Measurements from ENCODE around the gene LIX1L. TPM values are rescaled to one million over a fixed set of nuclear protein-coding genes. Genes with fewer than 3 reads are reported as not detected.

The LIX1L gene
- total and polyA plus RNA-seq, 2 of the 4 experiments (the other 2 are of a cell fraction), result 14.7 to 28.8 TPM

GRCh38 chr1:145997016-145997717 is 39.4 kb upstream of the LIX1L start:
- H2BK5ac ChIP-seq (ENCODE audit: low read depth, low read length, poor library complexity, severe bottlenecking), result peak overlapping the region; percentile 86
- H2BK120ac ChIP-seq (ENCODE audit: low read depth, low read length), result peak overlapping the region; percentile 86
- H3K9me3 ChIP-seq (ENCODE audit: control insufficient read depth, insufficient read depth, low read length), result no peaks in the 10 kb centered on the region
- peaks cover 12% of the 10 kb centered on the region; the same call in 1 of the 2 replicates for H4K20me1 ChIP-seq (ENCODE audit: insufficient read depth, low read length)
- H3K9me1 ChIP-seq (ENCODE audit: insufficient read depth, low read length), result peaks cover 9% of the 10 kb centered on the region
- dilution Hi-C loops (cut with HindIII; ENCODE audit: low sequenced_read_pairs, unreplicated experiment) (no loop called here), intact Hi-C loops (cut with micrococcal nuclease) (loop anchor here (2.0 to 5.0 kb wide), 4 partner anchors 32 to 80 kb away; partner anchors contain the start of genes ANKRD34A, PEX11B, POLR3GL and RBM8A), in situ Hi-C loops (cut with MboI; ENCODE audit: low sequenced_read_pairs) (loop anchor here (5.0 kb wide), 1 partner anchor 80 kb away; the partner anchor contains the start of gene PEX11B)
- ChIA-PET POLR2A (ENCODE audit: unreplicated experiment) (no interaction called here), CTCF (interaction anchor here (0.6 kb wide), 1 partner anchor 259 kb away, joined by 3 read pairs; no protein-coding TSS in a partner anchor)
- H3K4ac ChIP-seq (ENCODE audit: low read depth, low read length), result peak overlapping the region; percentile 88
- H4K8ac ChIP-seq (ENCODE audit: low read depth in 2 of 2, low read length in 2 of 2), result peak overlapping the region; percentile 76 to 92
- no peaks in the 10 kb centered on the region for H3K27me3 ChIP-seq (ENCODE audit: control insufficient read depth, insufficient read depth, low read length)
- peak overlapping the region; percentile 75; the same call in 1 of the 2 replicates for H2AK5ac ChIP-seq (ENCODE audit: low read depth, low read length)
- TF ChIP-seq MXI1 (IDR thresholded peaks at IDR 0.05; ENCODE audit: borderline replicate concordance, low read depth, low read length) (no peak), RAD21 (IDR thresholded peaks at IDR 0.05; ENCODE audit: low read length) (no peak), FOS (IDR thresholded peaks at IDR 0.05; ENCODE audit: low read depth, low read length) (no peak), MAFK (IDR thresholded peaks at IDR 0.05; ENCODE audit: low read depth, low read length) (no peak), CHD1 (IDR thresholded peaks at IDR 0.05; ENCODE audit: low read depth, low read length) (no peak), SMC3 (IDR thresholded peaks at IDR 0.05; ENCODE audit: low read depth, low read length) (no peak), CTCF (conservative IDR thresholded peaks at IDR 0.05; ENCODE audit: low read depth, low read length) (no peak), BHLHE40 (IDR thresholded peaks at IDR 0.05; ENCODE audit: low read depth, low read length) (no peak), RCOR1 (IDR thresholded peaks at IDR 0.05; ENCODE audit: insufficient replicate concordance, low read length) (no peak)
- H3K23ac ChIP-seq (ENCODE audit: low read depth, low read length), result peak overlapping the region; percentile 88
- H3K4me2 ChIP-seq (ENCODE audit: low read depth, low read length), result peak overlapping the region; percentile 89
- peaks cover 22 to 35% of the 10 kb centered on the region in 2 experiments for H3K79me1 ChIP-seq (ENCODE audit: low read depth in 1 of 2, low read length in 2 of 2)
- H3K4me1 ChIP-seq (ENCODE audit: control insufficient read depth, insufficient read depth, low read length), result peaks cover 10% of the 10 kb centered on the region
- H3K14ac ChIP-seq (replicated peaks; ENCODE audit: low read depth, low read length), result peak overlapping the region; percentile 88
- peak overlapping the region; percentile 18 for H2AK9ac ChIP-seq (replicated peaks; ENCODE audit: low read depth, low read length, poor library complexity)
- peak overlapping the region; percentile 86 for H3K9ac ChIP-seq (ENCODE audit: low read depth, low read length)
- peak overlapping the region; percentile 76 for H3K27ac ChIP-seq (ENCODE audit: insufficient read depth, low read length)
- H3K36me3 ChIP-seq (ENCODE audit: control insufficient read depth, insufficient read depth, low read length), result peaks cover 13% of the 10 kb centered on the region
- H3K4me3 ChIP-seq (ENCODE audit: insufficient read depth, low read depth, low read length), result peak overlapping the region; percentile 57
- H4K5ac ChIP-seq (ENCODE audit: low read depth, low read length), result peak overlapping the region; percentile 78
- peak overlapping the region; percentile 88 for H3K56ac ChIP-seq (ENCODE audit: extremely low read depth, insufficient read depth, low read length)
- peak overlapping the region; percentile 54 for H2BK20ac ChIP-seq (ENCODE audit: low read depth, low read length)
- DNase-seq (no peak), ATAC-seq (ENCODE audit: low read depth) (peak; percentile 4)
- peak overlapping the region; percentile 82 for H3K18ac ChIP-seq (ENCODE audit: low read depth, low read length)
- WGBS, 2 experiments (ENCODE audit: extremely low coverage in 2 of 2, insufficient read length in 1 of 2), result 0% methylated on average over 2 of the region's 12 CpGs; no CpG with 5 or more reads in 1 of the 2 experiments
- no TSS peak for BruUV-seq (replicated peaks)
- peak overlapping the region; percentile 97 for H4K91ac ChIP-seq (ENCODE audit: insufficient read depth, low read depth, low read length)
- peak overlapping the region; percentile 83 for H2BK15ac ChIP-seq (ENCODE audit: low read depth, low read length)
- peak overlapping the region; percentile 98 for H2AFZ ChIP-seq (replicated peaks; ENCODE audit: low read length, poor library complexity)

Measured in IMR-90 (cell line).